ENCODE measurements around the gene KCMF1. TPM values are rescaled to one million over a fixed set of nuclear protein-coding genes. Genes with fewer than 3 reads are reported as not detected.

KCMF1 gene
- total and polyA plus RNA-seq, 4 donors = 10.5 to 45.4 (median 23.1) TPM

GRCh38 chr2:85089585-85089984 lies 118.6 kb downstream of the KCMF1 start:
- 81% methylated on average over 6 of the region's 6 CpGs for WGBS
- H3K27ac ChIP-seq (ENCODE audit: low read depth in 1 of 2, low read length in 2 of 2) = no peak overlapping the region
- TF ChIP-seq FOXA1 (IDR thresholded peaks at IDR 0.05) (no peak), ZBTB33 (IDR thresholded peaks at IDR 0.05) (no peak), FOXA2 (IDR thresholded peaks at IDR 0.05) (no peak), JUND (IDR thresholded peaks at IDR 0.05) (no peak), TAF1 (conservative IDR thresholded peaks at IDR 0.05) (no peak), HNF4G (IDR thresholded peaks at IDR 0.05) (no peak)
- H3K9me3 ChIP-seq (ENCODE audit: control insufficient read depth in 4 of 4, low read length in 3 of 4) = no peaks in the 10 kb centered on the region
- no peak for DNase-seq (ENCODE audit: low spot score)
- no peaks in the 10 kb centered on the region for H3K27me3 ChIP-seq (ENCODE audit: control insufficient read depth in 4 of 4, insufficient read depth in 4 of 4, low read length in 3 of 4)
- H3K36me3 ChIP-seq (ENCODE audit: control insufficient read depth in 4 of 4, insufficient read depth in 3 of 4, low read depth in 1 of 4, low read length in 3 of 4) = no peaks in the 10 kb centered on the region
- no peak overlapping the region for H3K9ac ChIP-seq (ENCODE audit: low read depth in 1 of 2, low read length in 2 of 2)
- no peaks in the 10 kb centered on the region for H3K4me1 ChIP-seq (ENCODE audit: control insufficient read depth in 4 of 4, insufficient read depth in 4 of 4, low read length in 3 of 4)
- no peak overlapping the region for H3K4me3 ChIP-seq (ENCODE audit: low read depth in 1 of 3, low read length in 3 of 3)

GRCh38 chr2:85091838-85092237 lies 120.9 kb downstream of the KCMF1 start:
- Histone ChIP-seq H3K27me3 (ENCODE audit: control insufficient read depth in 4 of 4, insufficient read depth in 4 of 4, low read length in 3 of 4) (no peaks in the 10 kb centered on the region), H3K27ac (ENCODE audit: low read depth in 1 of 2, low read length in 2 of 2) (no peak overlapping the region), H3K4me1 (ENCODE audit: control insufficient read depth in 4 of 4, insufficient read depth in 4 of 4, low read length in 3 of 4) (no peaks in the 10 kb centered on the region), H3K9ac (ENCODE audit: low read depth in 1 of 2, low read length in 2 of 2) (no peak overlapping the region), H3K4me3 (ENCODE audit: low read depth in 1 of 3, low read length in 3 of 3) (no peak overlapping the region), H3K9me3 (ENCODE audit: control insufficient read depth in 4 of 4, low read length in 3 of 4) (peaks cover 0 to 1% (median 0%) of the 10 kb centered on the region in 4 donors), H3K36me3 (ENCODE audit: control insufficient read depth in 4 of 4, insufficient read depth in 3 of 4, low read depth in 1 of 4, low read length in 3 of 4) (no peaks in the 10 kb centered on the region)
- DNase-seq (ENCODE audit: low spot score) = no peak
- 97% methylated on average over 2 of the region's 2 CpGs for WGBS
- TF ChIP-seq SP1 (IDR thresholded peaks at IDR 0.05) = no peak
- TF ChIP-seq HNF4A (conservative IDR thresholded peaks at IDR 0.05) = no peak
- TF ChIP-seq ZBTB33 (IDR thresholded peaks at IDR 0.05) = no peak
- no peak for TF ChIP-seq FOXA2 (IDR thresholded peaks at IDR 0.05)
- no peak for TF ChIP-seq RXRA (IDR thresholded peaks at IDR 0.05)
- no peak for TF ChIP-seq EGR1 (IDR thresholded peaks at IDR 0.05; ENCODE audit: low read depth in 2 of 2)
- no peak for TF ChIP-seq JUND (IDR thresholded peaks at IDR 0.05)
- no peak for TF ChIP-seq ATF3 (IDR thresholded peaks at IDR 0.05)
- no peak for TF ChIP-seq TAF1 (conservative IDR thresholded peaks at IDR 0.05)
- no peak for TF ChIP-seq REST (IDR thresholded peaks at IDR 0.05)
- no peak for TF ChIP-seq CTCF (IDR thresholded peaks at IDR 0.05; ENCODE audit: low read depth, low read length, missing input control)
- no peak for TF ChIP-seq FOXA1 (IDR thresholded peaks at IDR 0.05)
- no peak for TF ChIP-seq HNF4G (IDR thresholded peaks at IDR 0.05)
